HG03558 (cell line): Measurements from ENCODE around the gene SLC22A14.

Experiments
- ATAC-seq: cut with Tn5 transposase; IDR thresholded peaks from one replicate; pipeline ENCODE4 v1.9.1; 2021; ENCODE audit warnings: moderate number of reproducible peaks; ENCODE audit not compliant: unreplicated experiment; ENCODE audit errors: extremely low read depth

The SLC22A14 gene

GRCh38 chr3:38335263-38335662 lies 53.2 kb downstream of the SLC22A14 start:
- no peak for ATAC-seq

- ATAC-seq: no peak
These were observed 55.6 kb downstream of the SLC22A14 start for GRCh38 chr3:38337703-38338102.

- no peak for ATAC-seq
These were observed 61.9 kb downstream of the SLC22A14 start for GRCh38 chr3:38343797-38344594.

GRCh38 chr3:38345879-38346586 lies 63.9 kb downstream of the SLC22A14 start:
- ATAC-seq: no peak

GRCh38 chr3:38346587-38347410 lies 64.7 kb downstream of the SLC22A14 start, which contains the start of gene XYLB:
Gene XYLB, plus strand, starts transcription at chr3:38346785. Its CDS starts 84 bp downstream, at chr3:38346869.
- peak; percentile 93 for ATAC-seq

GRCh38 chr3:38347421-38348200 lies 65.5 kb downstream of the SLC22A14 start:
- ATAC-seq: no peak

GRCh38 chr3:38348903-38349302 lies 66.8 kb downstream of the SLC22A14 start:
- no peak for ATAC-seq

- ATAC-seq: no peak
These were observed 67.7 kb downstream of the SLC22A14 start for GRCh38 chr3:38349684-38350359.

- ATAC-seq: no peak
These were observed 71.1 kb downstream of the SLC22A14 start for GRCh38 chr3:38353151-38353550.

- ATAC-seq: no peak
These were observed 72.7 kb downstream of the SLC22A14 start for GRCh38 chr3:38354588-38355330.

GRCh38 chr3:38359038-38359437 lies 76.9 kb downstream of the SLC22A14 start:
- no peak for ATAC-seq

- no peak for ATAC-seq
These were observed 78.3 kb downstream of the SLC22A14 start for GRCh38 chr3:38360345-38360744.

- ATAC-seq: no peak
These were observed 79.4 kb downstream of the SLC22A14 start for GRCh38 chr3:38361496-38361895.

- ATAC-seq: no peak
These were observed 80.7 kb downstream of the SLC22A14 start for GRCh38 chr3:38362825-38363224.

- ATAC-seq: no peak
These were observed 82.8 kb downstream of the SLC22A14 start for GRCh38 chr3:38364721-38365400.

- ATAC-seq: no peak
These were observed 83.5 kb downstream of the SLC22A14 start for GRCh38 chr3:38365469-38366062.

- ATAC-seq: no peak
These were observed 84.0 kb downstream of the SLC22A14 start for GRCh38 chr3:38366082-38366481.

GRCh38 chr3:38367779-38368178 lies 85.7 kb downstream of the SLC22A14 start:
- no peak for ATAC-seq
